DMS153 (cell line): ENCODE measurements around the gene PPM1N.
"Not testable (repeated sequence)": the region's sequence is repeated elsewhere in the genome, so short reads cannot be mapped to it uniquely, and the experiment has no call there.

ENCODE experiments used
- DNase-seq: peaks from one replicate; lab custom pipeline; 2025; lab: John Stamatoyannopoulos, UW

PPM1N gene

DNA sequence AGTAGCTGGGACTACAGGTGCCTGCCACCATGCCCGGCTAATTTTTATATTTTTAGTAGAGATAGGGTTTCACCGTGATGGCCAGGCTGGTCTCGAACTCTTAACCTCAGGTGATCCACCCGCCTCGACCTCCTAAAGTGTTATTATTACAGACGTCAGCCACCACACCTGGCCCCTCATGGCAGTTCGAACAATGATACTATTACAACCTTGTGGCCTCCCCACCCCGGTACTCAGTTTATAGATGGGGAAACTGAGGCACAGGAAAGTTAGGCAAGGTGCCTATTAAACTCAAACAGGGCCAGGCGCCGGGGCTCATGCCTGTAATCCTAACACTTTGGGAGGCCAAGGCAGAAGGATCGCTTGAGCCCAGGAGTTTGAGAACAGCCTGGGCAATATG, 12.1 kb downstream of the PPM1N start:
- DNase-seq = not testable (repeated sequence)

DNA sequence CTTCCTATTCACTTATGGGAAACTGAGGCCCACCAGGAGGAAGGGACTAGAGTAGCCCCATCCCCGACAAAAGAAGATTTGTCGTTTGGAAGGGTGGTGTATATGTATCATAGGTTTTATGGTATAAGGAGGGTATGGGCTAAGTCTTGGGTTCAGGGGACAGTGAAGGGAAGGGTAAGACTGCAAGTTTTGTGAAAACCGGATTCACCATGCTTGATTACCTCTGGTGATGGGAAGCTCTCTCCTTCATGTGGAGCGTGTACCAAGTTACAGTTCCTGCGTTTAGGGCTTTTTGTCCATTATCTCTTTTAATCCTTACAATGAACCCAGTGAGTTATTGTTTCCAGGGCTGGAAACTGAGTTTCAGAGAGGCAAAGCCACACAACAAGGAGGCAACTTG, 12.8 kb downstream of the PPM1N start:
- no peak for DNase-seq

DNA sequence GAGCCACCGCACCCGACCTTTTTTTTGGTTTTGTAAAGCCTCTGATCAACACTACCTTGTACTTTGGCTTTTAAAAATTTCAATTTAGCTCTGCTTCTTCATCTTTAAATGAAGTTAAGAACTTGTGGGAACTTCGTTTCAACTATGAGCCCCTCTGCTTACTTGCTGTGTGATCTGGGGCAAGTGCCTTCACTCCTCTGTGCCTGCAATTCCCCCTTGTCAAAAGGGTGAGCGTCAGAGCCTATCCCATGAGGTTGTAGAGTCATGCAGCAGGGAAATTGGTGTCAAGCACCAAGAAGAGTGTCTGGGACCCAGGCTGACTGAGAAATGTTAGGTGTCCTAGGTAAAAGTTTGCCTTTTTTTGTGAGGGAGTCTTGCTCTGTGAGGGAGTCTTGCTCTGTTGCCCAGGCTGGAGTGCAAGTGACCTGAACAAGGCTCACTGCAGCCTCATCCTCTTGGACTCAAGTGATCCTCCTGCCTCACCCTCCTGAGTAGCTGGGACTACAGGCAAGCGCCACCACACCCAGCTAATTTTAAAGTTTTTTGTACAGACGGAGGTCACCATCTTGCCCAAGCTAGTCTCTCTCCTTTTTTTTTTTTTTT, 14.7 kb downstream of the PPM1N start:
- DNase-seq = no peak

DNA sequence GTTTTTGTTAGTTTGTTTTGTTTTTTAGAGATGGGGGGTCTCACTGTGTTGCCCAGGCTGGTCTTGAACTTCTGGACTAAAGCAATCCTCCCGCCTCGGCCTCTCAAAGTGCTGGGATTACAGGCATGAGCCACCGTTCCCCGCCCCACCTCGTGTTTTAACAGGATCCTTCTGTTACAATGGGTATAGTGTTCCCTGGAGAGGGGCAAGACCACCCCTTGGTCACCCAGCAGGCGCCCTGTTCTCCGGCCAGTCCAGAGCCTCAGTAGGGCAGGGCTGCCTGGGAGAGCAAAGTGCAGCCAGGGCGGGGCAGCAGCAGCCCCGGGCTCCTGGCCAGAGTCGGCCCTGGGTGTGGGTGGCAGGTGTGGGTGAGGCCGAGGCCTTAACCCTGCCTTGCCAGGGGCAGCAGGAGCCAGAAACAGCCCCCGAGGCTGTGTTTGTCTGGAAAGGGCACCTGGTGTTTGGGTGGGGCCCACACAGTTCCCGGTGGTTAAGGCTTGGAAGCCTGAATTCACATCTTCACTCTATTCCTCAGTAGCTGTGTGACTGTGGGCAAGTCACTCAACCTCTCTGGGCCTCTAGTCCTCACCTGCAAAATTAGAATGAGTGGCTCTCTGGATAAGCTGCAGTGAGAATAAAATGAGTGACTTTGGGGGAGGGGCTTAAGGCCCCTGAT, 16.3 kb downstream of the PPM1N start:
- no peak for DNase-seq

DNA sequence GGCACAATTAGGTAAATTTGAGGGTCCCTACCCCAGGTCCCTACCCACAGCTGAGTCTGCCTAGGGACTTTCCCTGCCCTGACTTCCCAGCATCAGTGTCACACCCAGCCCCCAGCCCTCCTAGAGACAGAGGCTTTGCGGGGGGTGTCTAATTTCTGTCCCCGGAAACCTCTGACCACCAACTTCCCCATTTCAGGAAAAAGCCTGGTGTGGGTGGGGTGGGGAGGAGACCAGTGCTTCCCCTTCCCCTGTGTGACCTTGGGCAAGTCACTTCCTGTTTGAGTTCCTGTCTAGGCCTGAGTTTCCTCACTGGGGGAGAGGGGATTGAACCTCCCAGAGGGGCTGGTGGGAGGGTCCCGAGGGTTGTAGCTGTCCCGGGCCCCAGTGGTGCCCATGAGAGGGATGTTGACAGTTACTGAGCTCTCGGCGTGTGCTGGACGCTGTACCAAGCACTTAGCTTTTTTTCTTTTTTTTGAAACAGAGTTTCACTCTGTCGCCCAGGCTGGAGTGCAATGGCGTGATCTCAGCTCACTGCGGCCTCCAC, 16.9 kb downstream of the PPM1N start:
- no peak for DNase-seq

DNA sequence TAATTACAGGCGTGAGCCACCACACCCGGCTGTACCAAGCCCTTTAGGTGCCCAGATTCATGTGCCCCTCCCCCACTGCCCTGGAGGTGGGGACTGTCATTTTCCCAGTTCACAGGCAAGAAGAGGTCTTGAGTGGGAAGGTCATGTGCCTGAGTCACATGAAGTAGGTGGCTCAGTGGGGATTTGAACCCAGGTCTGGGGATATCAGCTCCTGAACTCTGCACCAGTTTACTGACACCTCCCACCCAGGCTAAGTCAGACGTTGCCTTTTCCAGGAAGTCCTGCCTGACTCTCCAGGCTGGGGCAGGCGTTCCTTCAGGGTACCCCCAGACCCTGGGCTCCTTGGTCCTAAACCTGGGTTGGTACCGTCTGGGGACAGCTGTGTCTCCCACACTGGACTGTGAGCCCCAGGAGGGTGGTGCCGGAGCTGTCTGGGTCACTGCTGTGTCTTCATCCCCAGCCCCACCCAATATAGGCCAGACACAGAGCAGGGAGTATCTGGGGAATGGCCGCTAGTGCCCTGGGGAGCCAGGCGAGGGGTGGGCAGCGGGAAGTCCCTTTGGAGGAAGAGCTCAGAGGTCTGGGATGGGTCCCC, 17.7 kb downstream of the PPM1N start:
- DNase-seq = no peak

DNA sequence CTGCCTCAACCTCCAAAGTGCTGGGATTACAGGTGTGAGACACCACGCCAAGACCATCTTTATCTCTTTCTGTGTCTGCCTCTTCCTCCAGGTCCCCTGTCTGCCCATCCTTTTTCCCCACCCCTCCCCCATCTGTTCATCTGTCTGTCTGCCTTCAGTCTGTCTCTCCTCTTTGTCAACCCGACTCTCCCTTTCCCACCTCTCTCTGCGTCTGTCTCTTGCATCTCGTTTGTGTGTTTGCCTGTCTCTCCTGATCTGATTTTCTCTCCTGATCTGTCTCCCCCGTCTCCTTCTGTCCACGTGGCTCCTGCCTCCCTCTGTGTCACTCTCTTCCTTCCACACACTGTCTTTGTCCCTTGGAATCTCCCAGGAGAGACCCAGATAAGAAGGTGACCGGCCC, 19.0 kb downstream of the PPM1N start:
- DNase-seq = no peak

DNA sequence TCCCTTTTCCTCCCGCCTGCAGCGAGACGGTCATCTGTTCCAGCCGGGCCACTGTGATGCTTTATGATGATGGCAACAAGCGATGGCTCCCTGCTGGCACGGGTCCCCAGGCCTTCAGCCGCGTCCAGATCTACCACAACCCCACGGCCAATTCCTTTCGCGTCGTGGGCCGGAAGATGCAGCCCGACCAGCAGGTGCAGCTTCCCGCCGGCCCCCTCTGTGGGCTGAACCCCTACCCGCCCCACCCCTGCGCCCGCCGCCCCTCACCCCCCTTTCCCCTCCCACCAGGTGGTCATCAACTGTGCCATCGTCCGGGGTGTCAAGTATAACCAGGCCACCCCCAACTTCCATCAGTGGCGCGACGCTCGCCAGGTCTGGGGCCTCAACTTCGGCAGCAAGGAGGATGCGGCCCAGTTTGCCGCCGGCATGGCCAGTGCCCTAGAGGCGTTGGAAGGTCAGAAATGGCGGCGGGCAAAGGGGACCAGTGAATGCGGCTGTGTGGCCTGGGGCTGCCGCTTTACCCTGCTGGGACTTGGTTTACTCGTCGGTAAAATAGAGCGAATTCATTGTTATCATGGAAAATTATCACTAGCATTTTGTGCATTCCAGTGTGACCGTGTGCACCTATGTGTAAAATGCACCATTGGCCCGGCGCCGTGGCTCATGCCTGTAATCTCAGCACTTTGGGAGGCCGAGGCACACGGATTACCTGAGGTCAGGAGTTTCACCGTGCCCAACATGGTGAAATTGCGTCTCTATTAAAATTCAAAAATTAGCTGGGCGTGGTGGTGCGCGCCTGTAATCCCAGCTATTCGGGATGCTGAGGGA, 19.6 kb downstream of the PPM1N start:
- DNase-seq = no peak

DNA sequence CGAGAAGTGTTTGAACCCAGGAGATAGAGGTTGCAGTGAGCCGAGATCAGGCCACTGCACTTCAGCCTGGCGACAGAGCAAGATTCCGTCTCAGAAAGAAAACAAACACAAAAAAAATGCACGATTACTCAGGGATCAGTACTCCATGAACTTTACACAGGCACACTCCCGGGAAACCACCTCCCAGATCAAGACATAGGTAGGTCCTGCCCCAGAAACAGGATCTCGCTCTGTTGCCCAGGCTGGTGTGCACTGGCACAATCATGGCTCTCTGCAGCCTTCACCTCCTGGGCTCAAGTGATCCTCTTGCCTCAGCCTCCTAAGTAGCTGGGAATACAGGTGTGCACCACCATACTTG, 20.2 kb downstream of the PPM1N start:
- no peak for DNase-seq

DNA sequence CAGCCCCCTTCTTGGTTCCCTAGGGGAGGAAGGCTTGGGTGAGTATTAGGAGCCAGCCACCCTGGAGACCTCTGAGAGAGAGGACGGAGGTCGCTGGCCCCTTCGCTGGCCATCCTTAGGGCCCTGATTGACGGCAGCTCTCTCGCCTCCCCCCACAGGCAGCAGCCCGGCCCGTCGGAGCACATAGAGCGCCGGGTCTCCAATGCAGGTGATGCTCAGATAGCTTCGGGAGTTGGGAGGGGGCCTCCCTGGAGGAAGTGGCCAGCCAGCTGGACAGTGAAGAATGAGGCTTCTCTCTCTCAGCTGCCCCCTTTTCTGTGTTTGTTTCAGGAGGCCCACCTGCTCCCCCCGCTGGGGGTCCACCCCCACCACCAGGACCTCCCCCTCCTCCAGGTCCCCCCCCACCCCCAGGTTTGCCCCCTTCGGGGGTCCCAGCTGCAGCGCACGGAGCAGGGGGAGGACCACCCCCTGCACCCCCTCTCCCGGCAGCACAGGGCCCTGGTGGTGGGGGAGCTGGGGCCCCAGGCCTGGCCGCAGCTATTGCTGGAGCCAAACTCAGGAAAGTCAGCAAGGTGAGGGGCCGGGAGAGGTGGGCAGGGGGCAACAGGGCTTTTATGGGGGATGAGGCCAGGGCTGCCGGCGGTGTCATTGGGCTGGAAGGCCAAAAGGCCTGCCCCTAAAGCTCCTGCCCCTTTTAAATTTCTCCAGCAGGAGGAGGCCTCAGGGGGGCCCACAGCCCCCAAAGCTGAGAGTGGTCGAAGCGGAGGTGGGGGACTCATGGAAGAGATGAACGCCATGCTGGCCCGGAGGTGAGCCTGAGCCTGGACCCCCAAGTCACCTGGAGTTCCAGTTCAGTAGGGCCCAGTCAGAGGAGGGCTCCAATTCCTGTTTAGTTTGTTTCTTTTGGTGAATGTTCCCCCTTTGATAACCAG, 24.0 kb downstream of the PPM1N start:
- DNase-seq = no peak

DNA sequence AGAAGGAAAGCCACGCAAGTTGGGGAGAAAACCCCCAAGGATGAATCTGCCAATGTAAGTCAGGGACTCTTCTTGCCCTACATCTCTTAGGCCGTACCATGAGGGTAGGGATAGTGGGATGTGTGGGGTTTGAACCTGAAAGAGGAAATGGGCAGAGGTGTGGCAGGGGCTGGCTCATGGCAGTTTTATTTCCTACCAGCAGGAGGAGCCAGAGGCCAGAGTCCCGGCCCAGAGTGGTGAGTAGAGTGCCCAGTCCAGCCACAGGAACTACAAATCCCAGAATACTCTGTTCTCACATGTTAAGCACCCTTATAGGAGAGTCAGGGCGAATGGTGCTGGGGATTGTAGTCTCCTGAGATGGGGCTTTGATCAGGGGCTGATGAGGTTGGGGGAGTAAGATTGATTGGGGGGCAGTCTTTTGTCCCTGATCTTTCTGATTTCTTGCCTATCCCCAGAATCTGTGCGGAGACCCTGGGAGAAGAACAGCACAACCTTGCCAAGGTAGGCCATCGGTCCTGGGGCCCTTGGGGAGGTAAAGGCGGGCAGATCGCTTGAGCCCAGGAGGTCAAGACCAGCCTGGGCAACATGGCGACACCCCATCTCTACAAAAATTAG, 25.5 kb downstream of the PPM1N start:
- peak; percentile 88 for DNase-seq

DNA sequence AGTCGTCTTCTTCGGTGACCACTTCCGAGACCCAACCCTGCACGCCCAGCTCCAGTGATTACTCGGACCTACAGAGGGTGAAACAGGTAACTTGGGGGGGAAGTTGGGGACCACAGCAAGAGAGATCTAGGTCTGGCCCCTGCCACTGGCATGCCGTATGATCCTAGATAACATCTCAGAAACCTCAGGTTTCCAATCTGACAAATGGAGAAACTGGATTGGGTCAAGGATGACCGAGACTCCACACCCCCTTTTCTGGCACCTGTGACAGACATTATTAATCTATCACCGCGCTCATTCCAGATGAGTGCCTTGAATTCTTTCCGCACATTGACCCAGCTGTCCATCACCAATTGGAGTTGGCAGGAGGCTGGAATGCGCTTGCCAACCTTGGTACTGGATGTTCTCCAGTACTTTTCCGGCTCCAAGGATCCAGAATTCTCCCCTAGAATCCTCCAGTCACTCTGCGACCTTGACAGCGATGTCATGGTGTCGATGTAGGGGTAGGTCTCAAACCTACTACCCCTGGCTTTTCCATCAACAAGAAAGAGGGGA, 26.4 kb downstream of the PPM1N start:
- DNase-seq = no peak

DNA sequence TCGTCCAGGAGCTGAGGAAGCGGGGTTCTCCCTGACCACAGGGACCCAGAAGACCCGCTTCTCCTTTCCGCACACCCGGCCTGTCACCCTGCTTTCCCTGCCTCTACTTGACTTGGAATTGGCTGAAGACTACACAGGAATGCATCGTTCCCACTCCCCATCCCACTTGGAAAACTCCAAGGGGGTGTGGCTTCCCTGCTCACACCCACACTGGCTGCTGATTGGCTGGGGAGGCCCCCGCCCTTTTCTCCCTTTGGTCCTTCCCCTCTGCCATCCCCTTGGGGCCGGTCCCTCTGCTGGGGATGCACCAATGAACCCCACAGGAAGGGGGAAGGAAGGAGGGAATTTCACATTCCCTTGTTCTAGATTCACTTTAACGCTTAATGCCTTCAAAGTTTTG, 27.9 kb downstream of the PPM1N start:
- peak; percentile 23 for DNase-seq

DNA sequence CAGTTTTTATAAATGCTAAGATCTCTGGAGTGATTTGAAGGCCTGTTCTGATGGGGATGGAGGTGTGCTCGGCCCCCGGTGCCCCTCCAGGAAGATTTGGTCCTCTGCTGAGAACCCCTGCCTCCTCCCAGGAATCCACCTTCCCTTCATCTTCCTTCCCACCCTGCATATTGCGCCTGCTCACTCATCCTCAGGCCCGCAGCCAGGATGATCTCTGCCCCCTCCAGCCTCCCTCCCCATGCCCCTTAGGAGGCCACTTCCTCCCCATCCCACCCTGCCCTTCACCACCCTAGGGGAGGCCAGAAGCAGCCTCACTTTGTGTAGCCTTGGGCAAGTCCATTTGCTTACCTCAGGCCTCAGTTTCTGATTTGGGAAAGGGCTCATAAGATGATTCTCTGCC, 28.7 kb downstream of the PPM1N start:
- DNase-seq = no peak

DNA sequence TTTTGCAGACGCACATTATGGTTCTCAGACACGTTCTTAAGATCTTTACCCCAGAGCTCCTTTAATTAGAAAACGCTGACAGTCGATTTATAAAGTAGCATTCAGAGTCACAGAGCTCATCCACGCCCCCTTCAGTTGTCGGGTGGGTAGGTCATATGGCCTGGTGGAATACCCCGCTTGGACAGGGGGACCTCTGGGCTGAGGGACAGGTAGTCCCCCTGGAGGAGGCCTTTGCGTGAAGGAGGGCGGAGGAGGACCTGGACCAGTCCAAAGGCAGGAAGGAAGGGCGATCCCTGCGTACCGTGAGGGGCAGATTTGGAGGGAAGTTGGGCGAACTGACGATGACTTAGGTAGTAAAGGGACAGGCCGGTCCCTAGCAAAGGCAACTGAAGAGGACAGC, 29.5 kb downstream of the PPM1N start:
- no peak for DNase-seq

DNA sequence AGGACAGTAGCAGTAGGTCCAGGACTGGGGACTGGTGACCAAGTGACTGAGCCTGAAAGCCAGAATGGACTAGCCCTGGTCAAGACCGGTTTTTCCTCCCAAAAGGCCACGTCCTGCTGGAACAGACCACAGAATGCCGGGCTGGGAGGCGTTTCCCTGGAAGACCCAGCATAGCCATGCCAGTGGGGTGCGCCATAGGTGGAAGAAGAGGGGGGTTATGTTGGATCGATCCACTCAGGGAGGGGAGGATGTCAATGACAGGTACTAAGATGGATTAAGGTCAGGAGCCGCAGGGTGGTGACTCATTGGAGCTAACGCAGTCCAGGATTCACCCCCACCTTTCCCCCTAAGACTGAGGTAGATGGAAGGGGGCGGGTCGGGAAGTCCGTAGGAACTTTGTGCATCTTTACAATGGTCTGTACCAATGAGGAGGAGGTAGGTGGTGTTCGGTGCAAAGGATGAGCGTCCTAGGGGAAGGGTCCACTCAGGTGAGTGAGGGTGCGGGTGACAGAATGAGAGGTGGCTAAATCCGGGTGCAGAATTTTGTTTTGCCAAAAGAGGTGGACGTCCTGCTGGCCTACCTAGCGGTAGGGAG, 30.0 kb downstream of the PPM1N start:
- no peak for DNase-seq

DNA sequence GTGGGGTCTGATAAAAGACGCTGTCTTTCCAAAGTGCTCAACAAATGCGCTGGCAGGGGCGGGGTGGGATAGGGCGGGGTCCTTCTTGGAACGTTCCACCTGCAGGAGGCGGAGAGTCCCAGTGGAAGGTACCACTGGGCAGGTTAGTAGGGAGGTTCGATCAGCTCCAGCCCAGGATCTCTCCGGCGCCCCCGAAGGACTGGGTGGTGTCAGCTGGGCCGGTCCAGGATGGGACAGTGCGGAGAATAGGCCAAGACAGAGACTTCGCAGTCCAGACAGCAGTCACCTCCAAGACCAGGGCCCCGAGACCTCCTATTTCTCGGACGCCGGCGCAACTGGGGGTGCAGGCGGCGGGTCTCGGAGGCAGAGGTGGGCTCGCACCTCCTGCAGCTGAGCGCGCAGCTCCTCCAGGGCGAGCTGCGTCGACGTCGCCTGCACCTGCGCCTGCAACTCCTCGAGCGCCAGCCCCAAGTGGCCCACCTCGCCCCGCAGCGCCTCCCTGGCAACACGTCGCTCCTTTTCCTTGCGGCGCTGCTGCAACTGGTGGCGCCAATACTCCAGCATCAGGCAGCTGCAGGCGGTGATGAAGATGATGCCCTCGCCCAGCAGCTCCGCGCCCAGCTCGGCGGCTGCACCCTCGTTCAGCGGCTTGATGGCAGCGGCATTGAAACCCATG, 30.6 kb downstream of the PPM1N start:
- peak; percentile 48 for DNase-seq

DNA sequence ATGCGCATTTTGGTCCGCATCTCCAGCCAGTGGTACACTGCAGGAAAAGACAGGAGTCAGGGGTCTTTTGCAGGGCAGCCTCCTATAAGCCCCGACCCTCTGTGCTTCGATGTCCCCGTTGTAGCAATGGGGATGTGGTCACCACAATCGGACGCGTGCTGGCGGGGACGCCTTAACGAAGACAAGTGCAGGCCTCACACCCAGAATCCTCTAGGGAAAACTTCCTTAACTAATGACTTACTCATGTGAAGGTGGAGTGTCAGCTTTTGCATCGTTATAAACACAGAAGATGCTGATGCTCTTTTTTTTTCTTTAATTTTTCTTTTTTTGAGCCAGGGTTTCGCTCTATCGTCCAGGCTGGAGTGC, 31.2 kb downstream of the PPM1N start:
- no peak for DNase-seq

DNA sequence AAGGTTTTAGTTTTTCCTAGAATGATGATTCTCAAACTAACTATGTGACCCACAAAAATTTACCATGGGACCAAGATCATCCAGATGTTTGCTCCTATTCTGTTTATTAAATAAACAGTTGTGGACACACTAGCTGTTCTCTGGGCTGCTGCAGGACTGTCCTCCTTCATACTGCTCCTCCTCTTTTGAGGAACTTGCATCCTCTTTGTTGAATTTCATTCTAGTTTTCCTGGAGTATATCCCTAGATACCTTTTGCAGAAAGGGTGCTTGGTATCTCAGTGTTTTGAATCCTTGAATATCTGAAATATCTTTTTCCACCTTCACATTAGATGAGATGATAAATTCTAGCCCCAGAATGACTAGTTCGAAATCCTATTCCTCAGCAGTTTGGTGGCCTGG, 33.1 kb downstream of the PPM1N start:
- no peak for DNase-seq

DNA sequence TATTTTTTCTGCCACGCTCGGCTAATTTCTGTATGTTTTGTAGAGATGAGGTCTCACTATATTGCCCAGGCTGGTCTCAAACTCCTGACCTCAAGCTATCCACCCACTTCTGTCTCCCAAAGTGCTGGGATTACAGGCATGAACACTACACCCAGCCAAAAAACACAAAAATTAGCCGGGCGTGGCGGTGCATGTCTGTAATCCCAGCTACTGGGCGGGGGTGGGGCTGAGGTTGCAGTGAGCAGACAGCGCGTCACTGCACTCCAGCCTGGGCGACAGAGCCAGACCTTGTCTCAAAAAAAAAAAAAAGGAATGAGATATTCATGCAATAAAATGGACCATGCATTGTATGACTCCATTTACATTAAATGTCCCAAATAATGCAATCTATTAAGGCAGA, 41.2 kb downstream of the PPM1N start:
- no peak for DNase-seq
